Retinal pigment epithelial cell (primary cell): ENCODE measurements around the gene MYCL.
A peak's percentile ranks its signal among the peaks of the same experiment; 100 is the strongest.

ENCODE experiments used
- DNase-seq: peaks from one replicate; pipeline ENCODE4 v3.0.0-alpha.2; 2010; ENCODE audit warnings: low read depth
- H3K4me3 ChIP-seq: 2 replicates; pipeline ENCODE4 v1.5.1; 2011; ENCODE audit warnings: mild to moderate bottlenecking, low read length, control low read depth, moderate library complexity
- CTCF ChIP-seq: conservative IDR thresholded peaks from 2 replicates; pipeline ENCODE4 v1.5.1; 2011; ENCODE audit warnings: low read depth, low read length, control low read depth, inconsistent platforms

Gene MYCL

GRCh38 chr1:39927538-39927937 lies 25.8 kb upstream of the MYCL start:
- no peak for DNase-seq
- no peak for TF ChIP-seq CTCF
- H3K4me3 ChIP-seq, result no peak overlapping the region

DNA sequence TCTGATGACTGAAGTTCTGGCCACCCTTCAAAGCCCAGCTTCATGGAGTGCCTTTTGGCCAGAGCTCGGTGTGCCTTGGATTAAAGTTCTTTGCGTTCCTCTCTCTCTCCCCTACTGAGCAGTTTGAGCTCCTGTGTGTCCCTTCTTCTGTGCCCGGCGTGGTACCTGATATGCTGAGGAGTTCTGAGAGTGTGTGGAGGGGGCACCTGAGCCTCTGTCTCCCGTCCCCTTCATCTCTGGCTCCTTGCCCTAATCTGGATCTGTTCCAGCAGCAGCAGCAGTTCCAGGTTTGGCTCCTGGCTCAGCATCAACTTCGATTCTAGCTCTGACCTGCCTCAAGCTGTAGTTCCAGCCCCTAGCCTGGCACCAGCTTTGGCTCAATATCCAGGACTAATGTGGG lies 25.1 kb upstream of the MYCL start:
- no peak for TF ChIP-seq CTCF
- H3K4me3 ChIP-seq, result no peak overlapping the region
- no peak for DNase-seq

- DNase-seq, result no peak
- no peak for TF ChIP-seq CTCF
- no peak overlapping the region for H3K4me3 ChIP-seq
These were observed 24.7 kb upstream of the MYCL start for GRCh38 chr1:39926343-39926793.

GRCh38 chr1:39925721-39926342 lies 24.1 kb upstream of the MYCL start:
- TF ChIP-seq CTCF, result no peak
- H3K4me3 ChIP-seq, result no peak overlapping the region
- no peak for DNase-seq

GRCh38 chr1:39922251-39922688 lies 20.6 kb upstream of the MYCL start:
- DNase-seq, result no peak
- H3K4me3 ChIP-seq, result no peak overlapping the region
- TF ChIP-seq CTCF, result no peak

DNA sequence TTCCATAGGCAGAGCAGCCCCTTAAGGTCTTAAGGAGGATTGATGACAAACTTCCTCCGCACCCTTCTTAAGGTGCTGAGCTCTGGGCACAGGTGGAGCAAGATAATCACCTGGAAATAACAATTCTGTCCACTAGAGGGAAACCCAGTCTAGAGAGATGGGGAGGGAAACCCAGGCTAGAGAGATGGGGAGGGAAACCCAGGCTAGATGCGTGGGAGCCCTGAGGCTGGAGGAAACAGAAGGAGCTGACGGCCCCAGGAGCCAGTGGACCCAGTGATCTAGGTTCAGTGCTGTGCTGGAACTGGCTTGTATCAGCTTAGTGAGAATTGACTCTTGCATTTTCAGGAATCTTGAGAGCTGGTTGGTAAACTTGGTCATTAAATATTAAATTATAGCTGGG lies 17.8 kb upstream of the MYCL start:
- no peak overlapping the region for H3K4me3 ChIP-seq
- TF ChIP-seq CTCF, result peak; percentile 69
- DNase-seq, result no peak

- no peak overlapping the region for H3K4me3 ChIP-seq
- peak; percentile 39 for TF ChIP-seq CTCF
- DNase-seq, result no peak
These were observed 16.1 kb upstream of the MYCL start for GRCh38 chr1:39917825-39918224.
